ENCODE measurements around the gene FSIP2.

FSIP2 gene, protein sequence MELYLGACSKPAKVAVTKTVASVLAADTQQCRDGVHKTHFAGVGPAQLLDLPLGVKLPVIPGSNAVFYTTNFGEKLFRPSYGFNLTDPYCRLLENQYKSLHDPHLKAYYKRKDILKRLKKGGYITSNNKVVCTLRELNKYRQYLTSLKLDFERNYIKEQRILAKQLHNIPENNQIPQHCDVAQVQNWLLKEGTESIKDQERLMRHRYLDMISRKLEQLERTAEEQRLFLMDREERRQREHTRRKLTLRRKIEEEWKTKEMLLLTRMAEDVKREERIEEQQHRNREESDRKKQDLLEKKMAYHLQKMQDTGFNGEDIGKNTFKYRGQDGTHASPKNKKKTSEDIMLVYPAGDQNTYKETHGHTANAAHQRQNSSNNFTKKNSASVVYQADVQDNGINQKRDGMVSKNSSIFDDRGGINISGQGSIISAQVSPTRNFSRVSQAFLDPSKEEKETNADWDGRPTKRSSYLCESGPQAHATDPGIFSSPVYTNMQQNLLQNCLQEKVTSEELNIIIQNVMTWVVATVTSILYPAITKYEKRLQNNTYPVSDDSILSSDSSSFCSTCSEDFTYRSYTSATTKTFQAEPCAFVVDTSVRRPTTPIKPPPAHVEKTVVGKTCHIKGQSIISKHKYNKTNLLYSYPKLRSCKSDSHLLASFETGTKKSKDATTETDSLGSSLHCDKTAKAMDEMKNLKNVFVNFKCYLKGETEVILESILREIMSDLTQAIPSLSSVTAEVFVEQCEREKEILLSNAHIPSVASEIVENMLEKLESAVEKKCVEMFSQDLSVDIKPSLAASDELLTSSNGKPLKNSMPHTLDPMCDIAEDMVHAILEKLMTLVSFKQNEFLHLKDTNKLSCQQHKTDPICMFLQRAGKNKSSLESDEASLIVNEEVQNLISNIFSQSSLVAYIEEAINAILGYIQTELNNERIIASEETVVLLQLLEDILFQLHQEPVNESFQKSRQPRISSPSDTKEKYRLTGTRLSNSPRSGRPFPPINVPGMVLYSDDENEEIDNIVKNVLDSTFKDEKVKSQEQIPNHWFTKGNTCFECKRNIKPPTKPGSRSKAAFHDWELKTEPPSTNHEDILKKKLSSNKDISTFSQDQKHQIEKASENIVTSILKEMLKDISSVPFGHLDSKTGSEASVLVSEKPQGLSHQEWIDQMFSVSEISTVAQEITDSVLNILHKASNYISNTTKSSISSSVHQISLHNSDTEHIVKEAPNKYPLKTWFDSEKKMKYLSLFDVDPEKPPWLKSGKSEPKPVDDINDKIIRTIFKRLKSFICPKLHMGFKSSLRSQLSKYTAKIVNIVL (N-terminal part only)

DNA sequence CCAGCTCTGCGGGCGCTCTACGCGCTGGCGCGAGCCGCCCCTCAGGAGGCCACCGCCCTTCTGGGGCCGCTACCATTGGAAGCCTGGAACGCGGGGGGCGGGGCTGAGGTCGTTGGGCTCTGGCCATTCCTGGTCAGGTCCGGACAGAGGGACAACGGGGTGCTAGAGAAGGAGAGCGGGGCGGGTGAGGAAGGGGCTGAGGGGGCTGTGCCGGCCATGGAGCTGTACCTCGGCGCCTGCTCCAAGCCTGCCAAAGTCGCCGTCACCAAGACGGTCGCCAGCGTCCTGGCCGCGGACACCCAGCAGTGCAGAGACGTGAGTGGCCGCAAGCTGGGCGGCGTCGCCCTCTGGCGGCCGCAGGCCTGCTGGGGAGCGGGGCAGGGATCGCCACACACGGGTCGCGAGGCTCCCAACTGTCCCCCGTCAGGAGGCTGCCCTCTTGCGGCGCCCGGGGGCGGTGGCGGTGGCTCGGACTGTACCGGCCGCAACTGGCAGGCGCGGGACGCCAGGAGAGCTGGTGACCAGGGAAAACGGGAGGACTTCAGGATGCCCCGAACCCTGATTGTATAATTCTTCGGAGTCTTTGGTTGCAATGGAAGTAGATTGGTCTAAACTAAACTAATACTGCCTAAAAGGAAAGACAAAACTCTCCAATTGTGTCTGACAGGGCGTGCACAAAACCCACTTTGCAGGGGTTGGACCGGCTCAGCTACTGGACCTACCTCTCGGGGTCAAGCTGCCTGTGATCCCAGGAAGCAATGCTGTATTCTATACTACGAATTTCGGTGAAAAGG is at the start of gene FSIP2:
FSIP2 (plus strand) TSS at position 126 of the 794 bp plus-strand sequence; CDS start at position 217, 91 bp downstream.
- DNase-seq, result peak; percentile 64

DNA sequence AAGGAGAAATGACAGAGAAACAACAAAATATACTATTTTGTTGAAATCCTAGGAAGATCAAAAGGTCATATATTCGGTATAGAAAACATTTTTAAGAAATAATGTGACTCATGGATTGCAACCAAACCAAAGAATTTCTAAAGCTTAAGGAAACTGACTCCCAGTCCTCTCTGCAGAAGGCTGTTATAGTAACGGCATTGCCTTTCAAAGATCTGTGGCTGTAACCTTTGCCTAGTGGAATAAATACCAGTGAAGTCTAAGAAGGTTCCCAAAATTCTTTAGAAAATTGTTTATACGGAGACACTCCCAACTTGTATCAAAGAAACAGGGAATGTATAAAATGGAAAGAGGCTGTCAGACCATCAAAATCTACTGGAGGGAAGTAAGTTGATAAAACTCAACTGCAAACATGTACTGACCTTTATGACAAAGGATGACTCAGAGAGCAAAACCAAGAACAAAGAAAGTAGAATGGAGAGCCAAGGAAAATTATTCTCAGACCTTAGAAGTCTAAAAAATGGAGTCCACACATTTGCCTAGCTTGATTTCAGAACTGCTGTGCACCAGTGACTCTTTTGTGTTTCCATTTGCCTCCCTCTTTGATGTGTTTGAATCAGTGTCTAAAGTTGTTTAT is 48.6 kb upstream of the FSIP2 start:
- peak; percentile 1 for DNase-seq

DNA sequence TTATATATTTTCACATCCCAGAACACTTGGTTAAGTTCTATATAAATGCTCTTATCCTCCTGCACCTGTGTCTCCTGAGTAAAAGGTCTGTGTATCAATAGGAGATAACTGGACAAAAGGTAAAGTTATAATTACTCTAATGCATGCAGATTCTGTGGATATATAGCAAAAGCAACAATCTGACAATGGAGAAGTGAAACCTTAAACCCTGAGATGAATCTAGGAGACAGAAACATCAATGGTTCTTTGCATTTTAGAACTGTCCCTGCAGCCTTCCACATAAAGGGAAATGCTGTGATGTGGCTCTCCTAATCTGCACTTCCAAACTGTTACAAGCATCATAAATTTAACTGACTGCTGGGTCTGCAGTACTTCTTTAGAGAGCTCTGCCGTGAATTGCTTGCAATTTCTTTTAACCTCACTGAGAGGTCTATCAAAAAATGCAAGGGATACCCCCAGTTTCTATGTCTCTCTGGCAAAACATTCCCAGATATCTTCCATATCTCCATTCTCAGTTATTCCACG is 42.8 kb upstream of the FSIP2 start:
- no peak for DNase-seq

- no peak for DNase-seq
Observed at GRCh38 chr2:185700883-185701282, 37.7 kb upstream of the FSIP2 start.

GRCh38 chr2:185734658-185735057 is 3.9 kb upstream of the FSIP2 start:
- DNase-seq, result no peak

GRCh38 chr2:185736210-185736609 is 2.4 kb upstream of the FSIP2 start:
- DNase-seq, result no peak

DNA sequence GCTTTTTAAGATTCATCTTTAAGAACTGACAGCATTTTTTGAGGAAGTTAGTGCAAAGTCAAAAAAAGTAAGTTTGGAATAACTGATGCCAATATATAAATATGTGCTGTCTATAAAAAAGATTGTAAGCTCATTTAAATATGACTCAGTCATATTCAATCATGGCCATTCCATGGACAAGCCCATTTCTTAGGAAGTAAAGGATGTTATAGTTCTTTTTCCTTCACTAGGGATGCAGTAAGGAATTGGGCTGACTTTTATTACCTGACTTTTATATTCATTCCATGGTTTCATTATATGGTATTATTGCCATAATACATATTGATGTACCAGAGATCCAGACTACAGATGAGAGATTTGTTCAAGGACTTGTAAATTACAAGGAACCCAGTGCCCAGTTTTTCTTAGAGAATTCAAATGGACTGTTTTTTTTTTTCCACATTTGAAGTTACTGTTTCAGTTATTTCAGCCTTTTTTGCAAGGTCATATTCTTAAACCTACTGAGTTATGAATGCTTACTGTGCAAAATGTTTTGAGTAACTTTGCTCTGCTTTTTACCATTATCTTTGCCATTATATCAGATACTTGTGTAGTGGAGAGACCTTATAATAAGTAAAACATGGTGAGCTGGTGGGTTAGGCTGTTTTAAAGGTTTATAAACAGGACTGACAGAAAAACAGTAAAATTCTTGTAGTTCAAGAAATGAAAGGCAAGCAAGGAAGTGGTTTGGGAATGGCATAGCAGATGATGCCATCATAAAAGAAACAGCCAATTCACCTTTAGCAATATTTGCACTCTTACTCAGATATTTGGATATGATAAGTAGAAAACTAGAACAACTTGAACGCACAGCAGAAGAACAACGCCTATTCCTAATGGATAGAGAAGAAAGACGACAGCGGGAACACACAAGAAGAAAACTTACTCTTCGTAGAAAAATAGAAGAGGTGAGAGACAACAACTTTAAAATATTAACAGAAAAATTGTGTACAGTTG is 7.6 kb downstream of the FSIP2 start:
- no peak for DNase-seq

DNA sequence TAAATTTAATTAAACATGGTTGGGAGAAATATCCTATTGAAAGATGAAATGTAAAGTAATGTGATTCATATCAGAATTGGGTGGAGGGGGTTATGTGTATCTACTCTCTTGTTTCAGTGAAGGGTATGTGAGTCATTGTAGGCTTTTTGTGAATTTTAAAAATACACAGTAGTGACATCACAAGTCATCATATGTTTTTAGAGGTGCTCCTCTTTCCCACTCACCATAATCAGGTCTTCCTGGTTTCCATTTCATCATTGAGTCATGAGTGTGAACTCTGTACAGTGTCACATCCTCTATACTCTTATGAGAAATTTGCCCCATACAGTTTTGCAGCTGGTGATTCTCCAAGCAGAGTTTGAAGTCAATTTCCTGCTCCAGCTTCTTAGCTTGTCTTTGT is 18.8 kb downstream of the FSIP2 start:
- peak; percentile 7 for DNase-seq

GRCh38 chr2:185771396-185771795 is 32.8 kb downstream of the FSIP2 start:
- DNase-seq, result no peak

- peak; percentile 7 for DNase-seq
Observed at GRCh38 chr2:185780890-185781289, 42.3 kb downstream of the FSIP2 start.

- no peak for DNase-seq
Observed at GRCh38 chr2:185782223-185782769, 43.7 kb downstream of the FSIP2 start.

DNA sequence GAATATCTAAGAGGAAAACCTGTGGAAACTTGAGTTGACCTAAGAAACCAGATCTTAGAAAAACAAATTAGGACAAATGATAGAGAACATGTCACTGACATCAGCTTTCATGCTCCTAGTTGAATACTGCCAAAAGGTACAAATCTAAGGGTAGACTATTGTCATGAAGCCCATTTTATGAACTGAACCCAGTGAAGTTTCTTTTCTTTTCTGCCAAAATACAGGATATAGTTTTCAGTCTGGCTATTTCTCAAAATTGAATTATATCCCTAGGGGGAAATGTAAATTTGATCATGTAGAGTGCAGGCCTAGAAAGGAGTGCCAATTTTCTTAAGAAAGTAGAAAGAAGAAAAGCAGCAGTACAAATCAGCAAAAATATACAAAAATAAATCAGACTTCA is 46.6 kb downstream of the FSIP2 start:
- DNase-seq, result no peak

- no peak for DNase-seq
Observed at GRCh38 chr2:185785851-185786473, 47.4 kb downstream of the FSIP2 start.

DNA sequence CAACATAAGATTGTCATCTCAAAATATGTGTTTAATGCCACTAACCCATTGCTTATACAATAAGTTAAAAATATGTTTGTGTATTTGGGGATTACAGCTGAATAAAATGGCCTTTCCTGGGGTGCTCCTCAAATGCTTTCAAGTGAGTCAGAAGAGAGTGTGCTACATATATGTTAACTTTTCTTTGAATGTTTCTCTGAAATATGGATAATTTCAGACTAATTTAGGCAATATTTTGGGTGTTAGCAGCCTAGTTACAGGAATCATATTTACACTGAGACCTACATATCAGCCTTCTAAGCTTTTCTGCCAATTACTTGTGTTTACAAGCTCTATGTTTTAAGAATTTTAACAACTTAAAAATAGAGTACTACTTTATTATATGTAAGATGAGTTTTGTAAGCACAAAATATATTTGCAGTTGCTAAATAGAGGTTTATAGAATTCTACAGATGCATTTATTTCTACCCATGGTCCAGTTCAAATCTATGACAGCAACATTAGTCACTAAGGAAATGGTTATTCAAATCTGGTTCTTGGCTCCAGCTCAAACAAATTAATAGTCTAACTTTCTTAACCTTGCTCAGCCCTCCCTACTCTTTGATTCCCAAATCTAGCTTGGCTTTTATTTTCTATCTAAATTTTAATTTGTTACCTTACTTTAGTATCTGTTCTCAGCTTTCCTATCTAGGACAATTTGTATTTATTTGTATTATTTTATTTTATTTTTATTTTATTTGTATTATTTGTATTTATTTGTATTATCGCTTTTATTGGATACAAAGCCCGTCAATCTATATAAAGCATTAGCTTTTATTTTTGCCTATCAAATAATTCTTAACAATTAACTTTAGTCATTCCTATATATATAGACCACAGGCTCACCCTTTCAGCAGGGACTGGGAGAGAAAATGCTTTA is 48.9 kb downstream of the FSIP2 start:
- peak; percentile 54 for DNase-seq

- no peak for DNase-seq
Observed at GRCh38 chr2:185790361-185790760, 51.8 kb downstream of the FSIP2 start.

GRCh38 chr2:185793532-185794345 is 55.1 kb downstream of the FSIP2 start:
- peak; percentile 38 for DNase-seq

- DNase-seq, result no peak
Observed at GRCh38 chr2:185796758-185797157, 58.2 kb downstream of the FSIP2 start.

Measured in fibroblast of skin of right quadriceps (primary cell).